GM12892 (cell line): ENCODE data around the gene JAK2.
"Not testable (repeated sequence)": the region's sequence is repeated elsewhere in the genome, so short reads cannot be mapped to it uniquely, and the experiment has no call there.

Experiments
- DNase-seq: peaks from one replicate; pipeline ENCODE4 v3.0.0; 2011; ENCODE audit not compliant: insufficient read length
- FAIRE-seq: peaks from 2 replicates; lab custom pipeline; 2011; peaks lifted over from hg19 to GRCh38; lab: Jason Lieb, UNC
- POLR2A ChIP-seq: IDR thresholded peaks from 2 replicates; pipeline ENCODE4 v1.6.1; 2011; ENCODE audit warnings: low read depth, low read length, control low read depth
- POLR2AphosphoS5 ChIP-seq: IDR thresholded peaks from 2 replicates; pipeline ENCODE4 v1.6.1; 2011; ENCODE audit warnings: low read depth, low read length, control low read depth
- TAF1 ChIP-seq: IDR thresholded peaks from 2 replicates; pipeline ENCODE4 v1.6.1; 2011; ENCODE audit warnings: low read depth, mild to moderate bottlenecking, control low read depth, low read length, borderline replicate concordance

The JAK2 gene

DNA sequence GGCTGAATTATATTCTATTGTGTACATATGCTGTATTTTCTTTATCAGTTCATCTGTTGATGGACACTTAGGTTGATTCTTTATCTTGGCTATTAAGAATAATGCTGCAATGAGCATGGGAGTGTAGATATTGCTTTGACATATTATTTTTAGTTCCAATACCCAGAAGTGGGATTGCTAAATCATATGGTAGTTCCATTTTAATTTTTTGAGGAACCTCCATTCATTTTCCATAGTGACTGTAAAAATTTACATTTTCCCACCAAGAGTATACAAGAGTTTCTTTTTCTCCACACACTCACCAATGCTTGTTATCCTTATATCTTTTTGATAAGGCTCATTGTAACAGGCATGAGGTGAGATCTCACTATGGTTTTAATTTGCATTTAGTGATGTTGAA, 19.4 kb downstream of the JAK2 start:
- DNase-seq (no peak), FAIRE-seq (no peak)
- TF ChIP-seq POLR2AphosphoS5 (no peak), TAF1 (no peak), POLR2A (no peak)

DNA sequence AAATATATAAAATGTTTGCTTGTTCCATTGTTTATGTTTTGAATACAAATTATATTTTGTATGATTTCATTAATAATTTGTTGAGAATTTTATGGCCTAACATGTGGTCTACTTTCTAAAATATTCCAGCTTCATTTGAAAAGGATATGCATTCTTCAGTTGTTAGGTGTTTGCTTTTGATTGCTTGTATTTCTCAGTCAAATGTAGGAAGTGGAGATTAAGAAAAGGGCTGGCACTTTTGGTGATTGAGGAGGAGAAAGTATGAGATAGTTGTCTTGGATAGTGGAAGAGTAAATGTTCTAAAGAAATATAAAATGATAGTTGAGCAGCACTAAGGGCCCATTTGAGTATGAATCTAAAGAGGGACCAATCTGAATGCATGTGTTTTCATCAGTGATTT, 23.1 kb downstream of the JAK2 start:
- no peak for FAIRE-seq

DNA sequence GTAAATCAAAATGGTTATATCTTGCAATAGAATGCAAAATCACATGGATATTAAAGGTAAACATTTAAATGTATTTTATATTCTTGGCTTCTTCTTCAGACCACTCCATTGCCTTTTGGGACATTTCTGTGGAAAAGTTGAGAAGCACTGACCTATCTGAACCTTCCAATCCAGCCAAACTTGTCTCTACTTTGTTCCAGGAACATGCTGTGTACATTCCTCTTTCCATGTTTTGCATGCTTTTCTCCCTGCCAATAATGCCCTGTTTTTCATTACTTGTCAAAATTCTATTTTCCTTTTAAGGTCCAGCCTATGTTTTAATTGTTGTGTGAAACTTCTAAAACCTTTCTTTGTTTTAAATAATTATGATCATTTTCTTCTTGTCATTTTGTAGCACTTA, 28.3 kb downstream of the JAK2 start:
- TF ChIP-seq TAF1 (no peak), POLR2AphosphoS5 (no peak), POLR2A (no peak)
- DNase-seq (no peak), FAIRE-seq (no peak)

More for the DNA sequence above, 23.1 kb downstream of the JAK2 start:
- DNase-seq: no peak
- TF ChIP-seq TAF1 (no peak), POLR2AphosphoS5 (no peak), POLR2A (no peak)

DNA sequence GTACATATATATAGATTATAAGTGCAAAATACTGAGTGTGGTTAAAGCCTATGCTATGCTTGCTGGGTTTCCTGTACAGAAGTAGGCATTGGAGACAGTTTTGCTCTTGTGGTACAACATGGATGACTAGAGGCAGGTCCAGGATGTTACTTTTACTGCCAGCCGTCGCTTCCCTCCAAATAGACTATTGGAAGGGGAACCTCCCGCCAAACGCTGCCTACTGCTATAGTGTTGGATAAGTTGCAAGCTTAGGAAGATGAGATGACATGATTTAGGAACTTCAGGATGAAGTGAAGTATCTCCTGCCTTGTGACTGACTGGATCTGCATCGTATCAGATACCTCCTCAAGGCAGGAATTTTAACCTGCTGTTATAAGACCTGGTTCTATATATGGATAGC, 30.9 kb downstream of the JAK2 start:
- no peak for DNase-seq
- peak; percentile 46 for FAIRE-seq
- TF ChIP-seq TAF1: no peak
- TF ChIP-seq POLR2AphosphoS5: no peak
- no peak for TF ChIP-seq POLR2A

DNA sequence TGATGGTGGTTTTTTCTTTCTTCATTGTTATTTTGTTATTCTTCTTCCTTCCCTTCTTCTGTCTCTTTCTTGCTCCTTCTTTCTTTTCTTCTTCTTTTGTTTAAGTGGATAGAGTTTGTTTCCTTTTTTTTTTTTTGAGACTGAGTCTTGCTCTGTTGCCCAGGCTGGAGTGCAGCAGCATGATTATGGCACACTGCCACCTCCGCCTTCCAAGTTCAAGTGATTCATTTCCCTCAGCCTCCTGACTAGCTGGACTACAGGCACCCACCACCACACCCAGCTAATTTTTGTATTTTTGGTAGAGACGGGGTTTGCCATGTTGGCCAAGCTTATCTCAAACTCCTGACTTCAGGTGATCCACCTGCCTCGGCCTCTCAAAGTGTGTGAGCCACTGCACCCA, 40.3 kb downstream of the JAK2 start:
- DNase-seq (no peak), FAIRE-seq (no peak)
- no peak for TF ChIP-seq POLR2A
- no peak for TF ChIP-seq TAF1
- TF ChIP-seq POLR2AphosphoS5: no peak

DNA sequence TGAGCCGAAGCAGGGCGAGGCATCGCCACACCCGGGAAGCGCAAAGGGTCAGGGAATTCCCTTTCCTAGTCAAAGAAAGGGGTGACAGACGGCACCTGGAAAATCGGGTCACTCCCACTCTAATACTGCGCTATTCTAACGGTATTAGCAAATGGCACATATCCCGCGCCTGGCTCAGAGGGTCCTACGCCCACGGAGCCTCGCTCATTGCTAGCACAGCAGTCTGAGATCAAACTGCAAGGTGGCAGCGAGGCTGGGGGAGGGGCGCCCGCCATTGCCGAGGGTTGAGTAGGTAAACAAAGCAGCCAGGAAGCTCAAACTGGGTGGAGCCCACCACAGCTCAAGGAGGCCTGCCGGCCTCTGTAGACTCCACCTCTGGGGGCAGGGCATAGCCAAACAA, 46.9 kb downstream of the JAK2 start:
- not testable (repeated sequence) for DNase-seq, FAIRE-seq

DNA sequence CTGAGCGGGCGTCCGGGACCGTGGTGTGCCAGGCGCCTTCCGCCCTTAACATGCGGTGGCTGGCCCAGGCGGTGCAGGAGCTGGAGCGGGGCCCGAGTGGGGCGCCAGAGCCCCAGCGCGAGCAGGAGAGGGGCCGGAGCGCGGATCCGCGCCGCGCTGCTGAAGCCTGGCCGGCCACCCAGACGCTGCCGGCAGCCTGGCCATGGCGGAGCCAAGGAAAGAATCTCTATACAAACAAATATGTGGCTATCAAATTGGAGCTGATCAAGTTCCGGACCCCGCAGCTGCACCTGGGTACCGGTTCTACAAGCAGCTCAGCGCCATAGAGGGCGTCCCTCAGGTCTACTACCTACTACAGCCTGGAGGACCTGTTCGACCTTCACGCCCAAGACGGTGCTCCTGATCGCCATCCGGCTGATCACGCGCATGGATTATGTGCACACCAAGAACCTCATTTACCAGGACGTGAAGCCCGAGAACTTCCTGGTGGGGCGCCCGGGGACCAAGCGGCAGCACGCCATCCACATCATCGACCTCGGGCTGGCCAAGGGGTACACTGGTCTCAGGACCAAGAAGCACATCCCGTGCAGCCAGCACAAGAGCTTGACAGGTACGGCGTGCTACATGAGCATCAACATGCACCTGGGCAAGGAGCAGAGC, 55.8 kb downstream of the JAK2 start:
- no peak for TF ChIP-seq POLR2AphosphoS5
- no peak for TF ChIP-seq POLR2A
- TF ChIP-seq TAF1: no peak
- DNase-seq (no peak), FAIRE-seq (no peak)

DNA sequence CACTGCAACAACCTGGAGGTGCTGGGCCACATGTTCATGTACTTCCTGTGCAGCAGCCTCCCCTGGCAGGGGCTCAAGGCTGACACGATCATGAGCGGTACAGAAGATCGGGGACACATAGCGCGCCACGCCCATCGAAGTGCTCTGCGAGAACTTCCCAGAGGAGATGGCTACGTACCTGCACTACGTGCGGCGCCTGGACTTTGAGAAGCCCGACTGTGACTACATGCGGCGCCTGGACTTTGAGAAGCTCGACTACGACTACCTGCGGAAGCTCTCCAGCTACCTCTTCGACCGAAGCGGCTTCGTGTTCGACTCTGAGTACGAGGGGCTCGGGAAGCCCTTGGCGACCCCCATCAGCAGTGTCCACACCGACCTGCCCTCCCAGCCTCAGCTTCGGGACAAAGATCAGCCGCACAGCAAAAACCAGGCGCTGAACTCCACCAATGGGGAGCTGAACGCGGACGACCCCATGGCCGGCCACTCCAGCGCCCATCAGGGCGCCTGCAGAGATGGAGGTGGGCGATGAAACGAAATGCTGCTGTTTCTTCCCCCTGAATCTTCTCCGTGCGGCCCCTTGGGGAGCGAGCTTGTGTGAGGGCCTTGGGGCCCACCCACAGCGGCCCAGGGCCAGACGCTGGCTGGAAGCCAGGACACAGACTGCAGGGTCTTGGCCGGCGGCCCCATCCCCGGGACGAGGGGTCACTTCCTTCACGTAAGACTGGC, 56.5 kb downstream of the JAK2 start:
- DNase-seq (no peak), FAIRE-seq (no peak)
- TF ChIP-seq POLR2A (no peak), POLR2AphosphoS5 (no peak), TAF1 (no peak)

DNA sequence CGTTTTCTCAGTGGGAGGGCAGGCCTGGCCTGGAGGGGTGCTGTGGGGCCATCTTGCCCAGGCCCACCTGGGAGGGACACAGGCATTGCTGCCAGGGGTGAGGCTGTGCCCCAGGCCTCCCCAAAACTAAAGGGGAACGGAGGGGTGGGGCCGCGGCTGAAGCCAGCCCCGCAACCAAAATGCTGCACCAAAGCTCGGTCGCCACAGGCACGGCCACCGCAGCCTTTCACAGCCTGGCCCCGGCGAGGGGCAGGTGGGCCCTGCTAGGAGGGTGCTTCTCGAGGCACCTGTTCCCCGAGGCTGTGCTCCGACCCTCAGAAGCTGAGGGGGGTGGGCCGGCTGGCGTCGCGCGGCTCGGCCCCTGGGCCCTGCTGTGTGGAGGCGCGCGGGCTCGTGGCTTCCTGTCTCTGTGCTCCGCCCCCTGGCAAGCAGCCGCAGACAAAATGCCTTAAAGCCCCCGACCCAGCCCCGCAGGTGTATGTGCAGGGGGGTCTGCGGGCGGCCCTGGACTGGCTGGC, 57.6 kb downstream of the JAK2 start:
- no peak for DNase-seq
- TF ChIP-seq POLR2AphosphoS5 (no peak), TAF1 (no peak), POLR2A (no peak)
- no peak for FAIRE-seq

DNA sequence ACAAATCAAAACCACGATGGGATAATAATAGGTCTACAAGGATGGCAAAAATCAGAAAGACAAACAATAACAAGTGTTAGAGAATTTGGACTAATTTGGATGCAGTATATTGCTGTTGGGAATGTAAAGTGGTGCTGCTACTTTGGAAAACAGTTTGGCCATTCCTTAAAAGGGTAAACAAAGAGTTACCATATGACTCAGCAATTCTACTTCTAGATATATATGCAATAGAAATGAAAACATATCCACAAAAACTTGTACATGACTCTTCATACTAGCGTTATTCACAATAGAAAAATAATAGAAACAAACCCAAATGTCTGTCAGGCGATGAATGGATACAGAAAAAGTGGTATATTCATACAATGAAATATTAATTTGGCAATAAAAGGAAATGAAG, 58.3 kb downstream of the JAK2 start:
- no peak for FAIRE-seq
- TF ChIP-seq TAF1 (no peak), POLR2A (no peak), POLR2AphosphoS5 (no peak)
- DNase-seq: no peak

DNA sequence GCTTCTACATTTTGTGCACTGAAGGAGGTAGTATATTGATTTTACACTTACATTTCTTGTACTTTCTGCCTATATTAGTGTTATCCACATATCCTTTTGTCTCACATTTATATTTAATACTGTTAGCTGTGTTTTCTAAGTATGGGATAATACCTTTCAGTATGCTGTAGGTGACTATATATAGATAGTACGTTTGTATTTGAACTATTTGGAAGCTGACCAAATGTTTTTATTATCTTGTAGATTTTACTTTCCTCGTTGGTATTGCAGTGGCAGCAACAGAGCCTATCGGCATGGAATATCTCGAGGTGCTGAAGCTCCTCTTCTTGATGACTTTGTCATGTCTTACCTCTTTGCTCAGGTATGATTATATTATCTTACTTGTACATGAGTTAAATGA, 59.1 kb downstream of the JAK2 start:
- no peak for DNase-seq
- TF ChIP-seq POLR2A (no peak), POLR2AphosphoS5 (no peak), TAF1 (no peak)
- FAIRE-seq: no peak

DNA sequence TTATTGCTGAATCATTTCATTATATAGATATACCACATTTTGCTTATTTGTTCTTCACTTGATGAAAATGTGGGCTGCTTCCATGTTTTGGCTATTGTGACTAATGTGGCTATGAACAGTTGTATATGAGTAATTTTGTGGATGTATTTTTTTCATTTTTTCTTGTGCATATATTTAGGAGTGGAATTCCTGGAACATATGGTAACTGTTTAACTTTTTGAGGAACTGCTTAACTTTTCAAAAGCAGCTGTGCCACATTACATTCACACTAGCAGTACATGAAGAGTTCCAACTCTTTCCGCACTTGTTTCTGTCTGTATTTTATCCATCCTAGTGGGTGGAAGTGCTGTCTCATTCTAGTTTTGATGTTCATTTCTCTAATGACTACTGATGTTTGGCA, 67.8 kb downstream of the JAK2 start:
- no peak for DNase-seq
- no peak for FAIRE-seq
- TF ChIP-seq POLR2A (no peak), POLR2AphosphoS5 (no peak), TAF1 (no peak)
